CD14-positive monocyte (primary cell): Measurements from ENCODE around the gene FGGY. TPM values are rescaled to one million over a fixed set of nuclear protein-coding genes. Genes with fewer than 3 reads are reported as not detected.

Source experiments
- DNase-seq, 3 donors: peaks; one replicate each; pipeline ENCODE4 v3.0.0-alpha.2; 2011 to 2022
- H2AFZ ChIP-seq: 2 replicates; pipeline ENCODE4 v1.6.0; 2012; ENCODE audit warnings: mild to moderate bottlenecking, low read depth, low read length, inconsistent platforms; ENCODE audit not compliant: insufficient read depth, poor library complexity, severe bottlenecking
- H3K27ac ChIP-seq, 2 donors: 1 replicate in 1 of 2; 2 replicates in 1 of 2; pipeline ENCODE4 v1.5.1; 2012 to 2013; ENCODE audit warnings: low read length in 2 of 2, control low read depth in 1 of 2, inconsistent platforms in 1 of 2, low read depth in 1 of 2, mild to moderate bottlenecking in 1 of 2
- H3K27me3 ChIP-seq, 2 donors: one replicate each; pipeline versions ENCODE4 v1.6.0 to v1.6.1; 2011 to 2013; ENCODE audit warnings: low read length in 2 of 2; ENCODE audit not compliant: control insufficient read depth in 2 of 2, insufficient read depth in 2 of 2
- H3K36me3 ChIP-seq, 2 donors: replicated peaks in 1 of 2; 1 replicate in 1 of 2; 2 replicates in 1 of 2; pipeline versions ENCODE4 v1.5.1 to v1.6.1; 2012 to 2013; ENCODE audit warnings: low read length in 2 of 2, control low read depth in 1 of 2, inconsistent platforms in 1 of 2, mild to moderate bottlenecking in 1 of 2; ENCODE audit not compliant: insufficient read depth in 2 of 2, control insufficient read depth in 1 of 2
- H3K4me1 ChIP-seq, 2 donors: 1 replicate in 1 of 2; 2 replicates in 1 of 2; pipeline versions ENCODE4 v1.5.1 to v1.6.1; 2012 to 2013; ENCODE audit warnings: low read length in 2 of 2, control low read depth in 1 of 2, inconsistent platforms in 1 of 2, mild to moderate bottlenecking in 1 of 2, moderate library complexity in 1 of 2; ENCODE audit not compliant: insufficient read depth in 2 of 2, control insufficient read depth in 1 of 2
- H3K4me2 ChIP-seq: replicated peaks from 2 replicates; pipeline ENCODE3; 2012; ENCODE audit warnings: low read length, moderate library complexity, mild to moderate bottlenecking; ENCODE audit not compliant: poor library complexity, severe bottlenecking; ENCODE audit errors: extremely low read depth
- H3K4me3 ChIP-seq, 3 experiments: fragments of 200-600 bp in 1 of 3; sonication (generic) in 1 of 3; replicated peaks in 1 of 3; 1 replicate in 2 of 3; 2 replicates in 1 of 3; pipeline ENCODE4 v1.5.1; 2011 to 2013; ENCODE audit warnings: low read length in 3 of 3, mild to moderate bottlenecking in 3 of 3, control low read depth in 2 of 3, low read depth in 2 of 3, inconsistent platforms in 1 of 3, moderate library complexity in 1 of 3
- H3K79me2 ChIP-seq: 2 replicates; pipeline ENCODE4 v1.6.0; 2012; ENCODE audit warnings: mild to moderate bottlenecking, control low read depth, inconsistent platforms, low read length, moderate library complexity; ENCODE audit not compliant: insufficient read depth
- H3K9ac ChIP-seq: 2 replicates; pipeline ENCODE4 v1.6.0; 2017; ENCODE audit warnings: low read length, mild to moderate bottlenecking; ENCODE audit not compliant: insufficient read depth, poor library complexity, severe bottlenecking
- H3K9me3 ChIP-seq, 2 donors: replicated peaks in 1 of 2; 1 replicate in 1 of 2; 2 replicates in 1 of 2; pipeline versions ENCODE4 v1.5.1 to v1.6.1; 2012 to 2013; ENCODE audit warnings: low read length in 2 of 2, control low read depth in 1 of 2; ENCODE audit not compliant: control insufficient read depth in 1 of 2, insufficient read depth in 1 of 2
- H4K20me1 ChIP-seq: 2 replicates; pipeline ENCODE4 v1.6.0; 2012; ENCODE audit warnings: mild to moderate bottlenecking, low read length, control low read depth, moderate library complexity; ENCODE audit not compliant: insufficient read depth
- H3K27ac Mint-ChIP-seq, 7 donors: one replicate each; pipeline ENCODE4 v1.8.0; 2020; ENCODE audit warnings: mild to moderate bottlenecking in 7 of 7, mixed read lengths in 7 of 7, moderate library complexity in 6 of 7, inconsistent platforms in 2 of 7
- H3K27me3 Mint-ChIP-seq, 3 donors: one replicate each; pipeline ENCODE4 v1.8.0; 2021 to 2022; ENCODE audit warnings: low read depth in 3 of 3, mild to moderate bottlenecking in 3 of 3, mixed read lengths in 3 of 3, moderate library complexity in 3 of 3, inconsistent platforms in 1 of 3
- H3K36me3 Mint-ChIP-seq, 2 donors: one replicate each; pipeline ENCODE4 v1.8.0; 2020; ENCODE audit warnings: mixed read lengths in 2 of 2, inconsistent platforms in 1 of 2, mild to moderate bottlenecking in 1 of 2
- H3K4me1 Mint-ChIP-seq: one replicate; pipeline ENCODE4 v1.8.0; 2020; ENCODE audit warnings: mild to moderate bottlenecking, mixed read lengths
- H3K4me3 Mint-ChIP-seq, 2 donors: one replicate each; pipeline ENCODE4 v1.8.0; 2020; ENCODE audit warnings: mild to moderate bottlenecking in 2 of 2, mixed read lengths in 2 of 2, moderate library complexity in 1 of 2
- H3K9me3 Mint-ChIP-seq, 7 donors: one replicate each; pipeline ENCODE4 v1.8.0; 2020 to 2022; ENCODE audit warnings: mixed read lengths in 7 of 7, mild to moderate bottlenecking in 6 of 7, moderate library complexity in 6 of 7, inconsistent platforms in 2 of 7
- CTCF ChIP-seq: fragments of 200-600 bp; IDR thresholded peaks from one replicate; pipeline ENCODE4 v1.8.0; 2022; ENCODE audit warnings: antibody characterized with exemption, mild to moderate bottlenecking
- WGBS: methylation state at CpG from one replicate; pipeline ENCODE4 v1.1.5; 2013; ENCODE audit warnings: missing lambda C conversion rate; ENCODE audit not compliant: insufficient coverage; 5-methylcytosine and 5-hydroxymethylcytosine counted together
- intact Hi-C, 2 donors: fragments of 100-400 bp; cut with micrococcal nuclease; formaldehyde crosslinking; loops; one replicate each; pipeline versions ENCODE4 v1.15.0 to v1.15.1; 2023
- polyA plus RNA-seq, 3 donors: library from polyadenylated mRNA; depleted of rRNA in 1 of 3; unstranded in 2 of 3; stranded (reverse) in 1 of 3; fragments of 300-500 nt in 2 of 3; fragments of >200 nt in 1 of 3; fragmentation: Illumina TruSeq in 2 of 3; gene quantifications; 1 replicate in 2 of 3; 2 replicates in 1 of 3; pipeline ENCODE4 v1.2.3, GENCODE V29; 2012 to 2021

The FGGY gene
- polyA plus RNA-seq, 3 donors = 2.3 to 4.3 (median 2.9) TPM

- H3K4me1 ChIP-seq = no peaks in the 10 kb centered on the region
- no peaks in the 10 kb centered on the region for H3K9me3 ChIP-seq
- Mint-ChIP-seq H3K27me3 (no peaks in the 10 kb centered on the region), H3K36me3 (peaks cover 0 to 2% of the 10 kb centered on the region in 2 donors), H3K4me1 (peaks cover 3% of the 10 kb centered on the region), H3K27ac (no peak overlapping the region), H3K9me3 (no peaks in the 10 kb centered on the region), H3K4me3 (no peak overlapping the region)
- TF ChIP-seq CTCF = no peak
- H3K36me3 ChIP-seq = no peaks in the 10 kb centered on the region
- H3K79me2 ChIP-seq = no peaks in the 10 kb centered on the region
- no peak overlapping the region for H3K9ac ChIP-seq
- intact Hi-C loops = no loop called here
- no peak overlapping the region for H3K27ac ChIP-seq
- no peak for DNase-seq
- H3K27me3 ChIP-seq = no peaks in the 10 kb centered on the region
- no peaks in the 10 kb centered on the region for H4K20me1 ChIP-seq
- H2AFZ ChIP-seq = no peak overlapping the region
- no peak overlapping the region for H3K4me3 ChIP-seq
- H3K4me2 ChIP-seq = no peak overlapping the region
- no CpG with 5 or more reads among the region's 4 CpGs for WGBS
Observed at GRCh38 chr1:59522925-59523505, 226.1 kb downstream of the FGGY start.

GRCh38 chr1:59523745-59524450, 227.0 kb downstream of the FGGY start:
- Histone ChIP-seq H2AFZ (no peak overlapping the region), H3K36me3 (no peaks in the 10 kb centered on the region), H3K4me1 (no peaks in the 10 kb centered on the region), H4K20me1 (no peaks in the 10 kb centered on the region), H3K27me3 (no peaks in the 10 kb centered on the region), H3K4me2 (no peak overlapping the region), H3K79me2 (no peaks in the 10 kb centered on the region), H3K4me3 (no peak overlapping the region), H3K9me3 (no peaks in the 10 kb centered on the region), H3K9ac (no peak overlapping the region), H3K27ac (no peak overlapping the region)
- no peaks in the 10 kb centered on the region for H3K9me3 Mint-ChIP-seq
- peaks cover 0 to 2% of the 10 kb centered on the region in 2 donors for H3K36me3 Mint-ChIP-seq
- no peak overlapping the region for H3K27ac Mint-ChIP-seq
- no peak overlapping the region for H3K4me3 Mint-ChIP-seq
- H3K4me1 Mint-ChIP-seq = peaks cover 3% of the 10 kb centered on the region
- no peaks in the 10 kb centered on the region for H3K27me3 Mint-ChIP-seq
- WGBS = 100% methylated on average over 7 of the region's 12 CpGs
- intact Hi-C loops = no loop called here
- DNase-seq = no peak
- no peak for TF ChIP-seq CTCF
